ENCODE data around the gene MEGF9. TPM values are rescaled to one million over a fixed set of nuclear protein-coding genes. Genes with fewer than 3 reads are reported as not detected.

The MEGF9 gene
- total RNA-seq, 1 experiment from 2014 or later, result 12.2 TPM

DNA sequence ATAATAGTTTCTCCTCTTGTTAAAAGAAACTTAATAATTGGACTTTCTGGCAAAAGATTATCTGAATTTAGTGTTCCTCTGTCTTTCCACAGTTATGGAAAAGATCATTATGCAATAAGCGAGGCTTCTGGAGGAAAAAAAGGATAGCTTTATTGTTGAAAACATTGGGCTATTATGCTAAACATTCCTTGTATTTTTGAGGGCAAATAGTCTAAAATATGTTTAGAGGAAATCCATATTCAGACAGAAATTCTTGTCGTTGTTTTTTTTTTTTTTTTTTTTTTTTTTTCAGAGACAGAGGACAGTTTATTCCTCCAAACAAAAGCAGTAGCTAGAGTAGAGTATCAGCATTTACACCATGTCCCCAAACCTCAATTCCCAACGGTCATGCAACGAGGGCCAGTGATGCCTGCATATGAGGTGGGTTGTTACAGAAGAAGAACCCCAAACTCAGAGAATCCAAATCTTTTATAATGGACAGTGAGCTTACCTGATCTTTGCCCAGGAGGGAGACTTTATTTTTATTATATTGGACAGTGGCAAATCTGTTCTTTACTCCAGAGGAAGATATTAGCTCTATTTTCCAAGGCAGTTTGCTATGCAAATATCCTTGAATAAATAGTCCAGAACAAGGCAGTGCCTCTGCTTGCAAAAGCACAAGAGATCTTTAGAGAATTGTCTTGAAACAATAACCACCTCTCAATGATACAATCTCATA lies 85.9 kb downstream of the MEGF9 start:
- POLR2A ChIA-PET (ENCODE audit: low non-redundant PET), result interaction anchor here (0.6 kb wide), 1 partner anchor 18 kb away, joined by 3 read pairs; no protein-coding TSS in a partner anchor
- CTCF ChIA-PET, result no interaction called here
- H3K36me3 ChIP-seq (ENCODE audit: insufficient read depth, low read length, poor library complexity, severe bottlenecking), result no peaks in the 10 kb centered on the region
- no peak overlapping the region for H3K4me3 ChIP-seq (ENCODE audit: low read depth, low read length, poor library complexity, severe bottlenecking)
- TF ChIP-seq EZH2 (IDR thresholded peaks at IDR 0.05; ENCODE audit: borderline replicate concordance, low read depth, low read length, poor library complexity, severe bottlenecking), result no peak
- TF ChIP-seq, protein P1, sequence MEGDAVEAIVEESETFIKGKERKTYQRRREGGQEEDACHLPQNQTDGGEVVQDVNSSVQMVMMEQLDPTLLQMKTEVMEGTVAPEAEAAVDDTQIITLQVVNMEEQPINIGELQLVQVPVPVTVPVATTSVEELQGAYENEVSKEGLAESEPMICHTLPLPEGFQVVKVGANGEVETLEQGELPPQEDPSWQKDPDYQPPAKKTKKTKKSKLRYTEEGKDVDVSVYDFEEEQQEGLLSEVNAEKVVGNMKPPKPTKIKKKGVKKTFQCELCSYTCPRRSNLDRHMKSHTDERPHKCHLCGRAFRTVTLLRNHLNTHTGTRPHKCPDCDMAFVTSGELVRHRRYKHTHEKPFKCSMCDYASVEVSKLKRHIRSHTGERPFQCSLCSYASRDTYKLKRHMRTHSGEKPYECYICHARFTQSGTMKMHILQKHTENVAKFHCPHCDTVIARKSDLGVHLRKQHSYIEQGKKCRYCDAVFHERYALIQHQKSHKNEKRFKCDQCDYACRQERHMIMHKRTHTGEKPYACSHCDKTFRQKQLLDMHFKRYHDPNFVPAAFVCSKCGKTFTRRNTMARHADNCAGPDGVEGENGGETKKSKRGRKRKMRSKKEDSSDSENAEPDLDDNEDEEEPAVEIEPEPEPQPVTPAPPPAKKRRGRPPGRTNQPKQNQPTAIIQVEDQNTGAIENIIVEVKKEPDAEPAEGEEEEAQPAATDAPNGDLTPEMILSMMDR (conservative IDR thresholded peaks at IDR 0.05; ENCODE audit: low read depth, low read length), result no peak
- H3K27ac ChIP-seq (ENCODE audit: low read depth, low read length, poor library complexity, severe bottlenecking), result no peak overlapping the region
- no peaks in the 10 kb centered on the region for H3K9me3 ChIP-seq (ENCODE audit: low read depth, low read length, poor library complexity, severe bottlenecking)
- H3K4me1 ChIP-seq (ENCODE audit: insufficient read depth, low read length, poor library complexity, severe bottlenecking), result peaks cover 11% of the 10 kb centered on the region
- H3K27me3 ChIP-seq (replicated peaks; ENCODE audit: insufficient read depth, low read depth, low read length, poor library complexity), result no peaks in the 10 kb centered on the region
- intact Hi-C loops (cut with micrococcal nuclease; ENCODE audit: unreplicated experiment), result loop anchor here (10.0 kb wide), 1 partner anchor 446 kb away; the partner anchor contains the start of gene CNTRL
- DNase-seq (ENCODE audit: low spot score), result no peak
- BruUV-seq (replicated peaks), result no TSS peak

DNA sequence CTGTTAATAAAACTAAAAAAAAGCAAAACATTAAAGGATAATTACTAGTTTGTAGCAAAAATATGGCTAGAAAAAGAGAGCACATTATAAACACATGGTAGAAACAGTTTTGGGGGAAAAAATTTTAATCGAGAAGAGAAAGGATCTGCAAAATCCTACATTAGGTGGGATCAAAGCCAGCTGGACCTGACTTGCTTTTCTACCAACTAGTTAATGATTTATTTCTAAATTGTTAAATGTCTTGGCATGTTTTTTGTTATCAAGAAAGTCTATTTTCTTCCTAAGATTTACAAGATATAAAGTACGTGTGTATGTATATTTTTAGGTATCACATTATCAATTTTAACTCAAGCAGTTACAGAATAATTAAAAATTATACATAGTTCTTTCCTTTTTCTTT lies 87.2 kb downstream of the MEGF9 start:
- POLR2A ChIA-PET (ENCODE audit: low non-redundant PET), result no interaction called here
- CTCF ChIA-PET, result no interaction called here
- Histone ChIP-seq H3K9me3 (ENCODE audit: low read depth, low read length, poor library complexity, severe bottlenecking) (no peaks in the 10 kb centered on the region), H3K4me3 (ENCODE audit: low read depth, low read length, poor library complexity, severe bottlenecking) (no peak overlapping the region), H3K27me3 (replicated peaks; ENCODE audit: insufficient read depth, low read depth, low read length, poor library complexity) (no peaks in the 10 kb centered on the region), H3K36me3 (ENCODE audit: insufficient read depth, low read length, poor library complexity, severe bottlenecking) (no peaks in the 10 kb centered on the region), H3K4me1 (ENCODE audit: insufficient read depth, low read length, poor library complexity, severe bottlenecking) (peaks cover 11% of the 10 kb centered on the region), H3K27ac (ENCODE audit: low read depth, low read length, poor library complexity, severe bottlenecking) (no peak overlapping the region)
- no peak for TF ChIP-seq EZH2 (IDR thresholded peaks at IDR 0.05; ENCODE audit: borderline replicate concordance, low read depth, low read length, poor library complexity, severe bottlenecking)
- TF ChIP-seq, protein P1 (conservative IDR thresholded peaks at IDR 0.05; ENCODE audit: low read depth, low read length), result no peak
- intact Hi-C loops (cut with micrococcal nuclease; ENCODE audit: unreplicated experiment), result loop anchor here (10.0 kb wide), 1 partner anchor 448 kb away; the partner anchor contains the start of gene CNTRL
- BruUV-seq (replicated peaks), result no TSS peak
- DNase-seq (ENCODE audit: low spot score), result no peak

DNA sequence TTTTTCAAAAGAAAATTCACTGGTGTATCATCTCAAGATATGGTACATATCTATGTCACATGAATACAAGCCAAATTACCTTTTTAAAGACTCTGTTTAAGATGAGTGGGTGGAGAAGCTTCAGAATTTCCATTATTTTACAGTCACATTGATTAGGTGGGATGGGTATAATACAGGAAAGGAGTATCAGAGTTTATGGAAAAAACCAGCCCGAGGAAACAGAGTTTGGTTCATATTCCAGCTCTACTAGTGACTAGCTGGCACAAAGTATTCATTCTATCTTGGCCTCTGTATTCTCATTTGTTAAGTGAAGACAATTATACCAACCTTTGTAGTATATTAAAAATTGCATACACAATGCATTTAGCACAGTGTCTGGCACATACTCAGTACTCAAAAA lies 87.8 kb downstream of the MEGF9 start:
- no peaks in the 10 kb centered on the region for H3K9me3 ChIP-seq (ENCODE audit: low read depth, low read length, poor library complexity, severe bottlenecking)
- no peak overlapping the region for H3K27ac ChIP-seq (ENCODE audit: low read depth, low read length, poor library complexity, severe bottlenecking)
- no peak for DNase-seq (ENCODE audit: low spot score)
- POLR2A ChIA-PET (ENCODE audit: low non-redundant PET), result no interaction called here
- H3K4me3 ChIP-seq (ENCODE audit: low read depth, low read length, poor library complexity, severe bottlenecking), result no peak overlapping the region
- no peaks in the 10 kb centered on the region for H3K27me3 ChIP-seq (replicated peaks; ENCODE audit: insufficient read depth, low read depth, low read length, poor library complexity)
- TF ChIP-seq EZH2 (IDR thresholded peaks at IDR 0.05; ENCODE audit: borderline replicate concordance, low read depth, low read length, poor library complexity, severe bottlenecking), result no peak
- TF ChIP-seq, protein P1 (conservative IDR thresholded peaks at IDR 0.05; ENCODE audit: low read depth, low read length), result no peak
- no peaks in the 10 kb centered on the region for H3K36me3 ChIP-seq (ENCODE audit: insufficient read depth, low read length, poor library complexity, severe bottlenecking)
- BruUV-seq (replicated peaks), result no TSS peak
- CTCF ChIA-PET, result no interaction called here
- intact Hi-C loops (cut with micrococcal nuclease; ENCODE audit: unreplicated experiment), result loop anchor here (10.0 kb wide), 1 partner anchor 448 kb away; the partner anchor contains the start of gene CNTRL
- H3K4me1 ChIP-seq (ENCODE audit: insufficient read depth, low read length, poor library complexity, severe bottlenecking), result peaks cover 11% of the 10 kb centered on the region
